Iris pigment epithelial cell (primary cell): ENCODE data around the gene FLT3.
"Not testable (repeated sequence)": the region's sequence is repeated elsewhere in the genome, so short reads cannot be mapped to it uniquely, and the experiment has no call there.

Experiments
- DNase-seq: peaks from one replicate; pipeline ENCODE4 v3.0.0-alpha.2; 2011; ENCODE audit warnings: low read depth

FLT3 gene

DNA sequence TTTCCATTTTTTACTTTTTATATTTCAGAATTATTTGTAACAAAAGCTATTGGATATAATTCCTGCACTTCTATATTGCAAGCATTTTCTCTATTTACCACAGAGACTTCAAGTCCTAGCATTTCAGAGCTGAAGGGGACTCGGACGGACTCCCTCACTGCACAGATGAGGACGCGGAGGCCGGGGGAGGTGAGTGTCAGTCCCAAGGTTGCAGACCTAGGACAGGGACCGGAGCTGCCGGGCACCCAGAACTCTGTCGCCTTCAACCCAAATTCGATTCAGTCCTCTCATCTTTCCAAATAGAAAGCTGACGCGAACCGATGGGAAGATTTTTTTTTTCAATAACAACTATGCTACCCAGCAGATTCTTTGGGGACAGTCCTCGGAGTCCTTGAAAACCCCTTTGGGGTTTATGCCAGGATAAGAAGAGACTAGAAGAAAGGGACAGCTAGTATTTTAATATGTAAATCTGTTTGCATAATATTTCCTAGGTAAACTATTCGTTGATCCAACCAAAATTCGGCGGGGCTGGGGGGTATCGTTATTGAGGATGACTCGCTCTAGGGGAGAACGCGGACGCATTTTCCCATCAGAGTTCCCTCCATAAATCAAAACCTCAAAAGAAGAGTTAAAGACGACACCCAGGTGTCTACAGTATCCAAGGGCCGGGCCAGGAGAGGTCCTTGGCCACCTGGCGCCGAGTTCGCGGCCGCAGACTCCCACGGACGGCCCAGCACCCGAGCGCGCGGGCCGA, 803 bp downstream of the FLT3 start:
- DNase-seq, result no peak

DNA sequence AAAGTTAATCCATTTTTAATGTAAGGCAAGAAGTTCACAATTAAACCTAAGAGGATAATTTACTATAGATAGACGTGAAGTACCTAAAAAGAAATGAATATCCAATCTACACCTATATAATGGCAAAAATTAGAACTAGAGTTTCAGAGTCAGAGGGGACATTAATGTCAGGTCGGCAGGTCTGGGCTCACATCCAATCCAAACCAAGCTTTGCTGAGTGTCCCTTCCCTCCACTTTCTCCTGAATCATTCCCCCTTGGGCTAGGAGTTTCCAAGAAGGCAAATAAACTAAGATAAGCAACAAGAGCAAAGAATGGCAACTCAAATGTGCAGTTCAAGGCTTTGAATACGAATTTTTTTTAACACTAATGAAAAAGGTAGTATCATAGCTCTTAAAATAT, 2.9 kb downstream of the FLT3 start:
- no peak for DNase-seq

DNA sequence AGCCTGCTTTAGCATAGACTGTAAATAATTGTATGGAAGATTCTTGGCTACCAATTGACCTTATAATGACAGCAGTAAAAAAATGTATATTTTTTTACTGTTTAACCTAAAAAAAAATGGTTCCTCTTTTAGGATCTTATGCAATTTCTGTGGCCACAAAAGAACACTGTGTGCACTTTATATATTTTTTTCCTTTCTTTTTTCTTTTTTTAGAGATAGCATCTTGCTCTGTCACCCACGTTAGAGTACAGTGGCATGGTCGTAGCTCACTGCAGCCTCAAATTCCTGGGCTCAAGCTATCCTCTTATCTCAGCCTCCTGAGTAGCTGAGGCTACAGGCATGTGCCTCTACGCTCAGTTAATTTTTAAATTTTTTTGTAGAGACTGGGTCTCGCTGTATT, 6.1 kb downstream of the FLT3 start:
- DNase-seq, result no peak

DNA sequence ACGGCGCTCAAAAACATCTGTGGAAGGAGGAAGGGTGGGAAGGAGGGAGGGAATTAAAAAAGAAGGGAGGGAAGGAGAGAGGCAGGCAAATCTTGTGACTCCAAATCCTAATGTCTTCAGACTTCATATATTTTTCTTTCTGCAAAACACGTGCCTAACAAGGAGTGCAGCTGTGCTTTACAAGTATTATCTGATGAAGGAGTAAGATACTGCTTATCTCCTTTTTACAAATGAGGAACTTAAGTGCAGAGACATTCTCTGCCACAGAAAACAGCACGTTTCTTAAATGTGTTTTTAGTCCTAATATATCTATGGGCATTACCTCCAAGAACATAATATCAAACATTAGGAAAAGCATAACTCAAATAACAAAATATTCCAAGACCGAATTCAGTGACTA, 6.5 kb downstream of the FLT3 start:
- no peak for DNase-seq

DNA sequence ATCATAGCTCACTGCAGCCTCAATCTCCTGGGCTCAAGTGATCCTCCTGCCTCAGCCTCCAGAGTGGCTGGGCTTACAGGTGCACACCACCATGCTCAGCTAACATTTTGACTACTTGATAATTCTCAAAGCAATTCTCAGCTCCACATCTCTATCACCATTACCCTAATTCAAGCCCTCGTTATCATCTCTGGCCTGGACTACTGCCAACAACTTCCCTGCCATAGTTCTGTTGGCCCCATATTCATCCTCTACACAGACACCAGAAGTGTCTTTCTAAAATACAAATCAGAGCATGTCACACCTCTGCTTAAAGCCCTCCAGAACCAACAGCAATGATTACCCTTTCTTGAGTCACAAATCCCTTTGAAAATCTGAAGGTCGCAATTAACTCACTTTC, 7.9 kb downstream of the FLT3 start:
- no peak for DNase-seq

DNA sequence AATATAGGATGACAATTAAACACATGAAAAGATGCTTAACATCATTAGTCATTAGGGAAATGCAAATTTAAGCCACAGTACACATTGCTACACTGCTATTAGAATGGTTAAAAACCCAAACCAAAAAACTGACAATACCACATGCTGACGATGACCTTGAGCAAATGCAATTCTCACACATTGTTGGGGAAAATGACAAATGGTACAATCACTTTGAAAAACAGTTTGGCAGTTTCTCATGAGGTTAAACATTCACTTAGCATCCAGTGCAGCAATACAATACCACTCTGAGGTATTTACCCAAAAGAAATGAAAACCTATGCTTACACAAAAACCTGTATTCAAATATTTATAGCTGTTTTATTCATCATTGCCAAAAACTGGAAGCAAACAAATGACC, 11.3 kb downstream of the FLT3 start:
- DNase-seq, result no peak

DNA sequence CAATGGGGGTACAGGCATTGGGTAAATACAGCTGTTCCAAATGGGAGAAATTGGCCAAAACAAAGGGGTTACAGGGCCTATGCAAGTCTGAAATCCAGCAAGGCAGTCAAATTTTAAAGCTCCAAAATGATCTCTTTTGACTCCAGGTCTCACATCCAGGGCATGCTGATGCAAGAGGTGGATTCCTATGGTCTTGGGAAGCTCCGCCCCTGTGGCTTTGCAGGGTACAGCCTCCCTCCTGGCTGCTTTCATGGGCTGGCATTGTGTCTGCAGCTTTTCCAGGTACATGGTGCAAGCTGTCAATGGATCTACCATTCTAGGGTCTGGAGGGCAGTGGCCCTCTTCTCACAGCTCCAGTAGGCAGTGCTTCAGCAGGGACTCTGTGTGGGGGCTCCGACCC, 22.6 kb downstream of the FLT3 start:
- not testable (repeated sequence) for DNase-seq

DNA sequence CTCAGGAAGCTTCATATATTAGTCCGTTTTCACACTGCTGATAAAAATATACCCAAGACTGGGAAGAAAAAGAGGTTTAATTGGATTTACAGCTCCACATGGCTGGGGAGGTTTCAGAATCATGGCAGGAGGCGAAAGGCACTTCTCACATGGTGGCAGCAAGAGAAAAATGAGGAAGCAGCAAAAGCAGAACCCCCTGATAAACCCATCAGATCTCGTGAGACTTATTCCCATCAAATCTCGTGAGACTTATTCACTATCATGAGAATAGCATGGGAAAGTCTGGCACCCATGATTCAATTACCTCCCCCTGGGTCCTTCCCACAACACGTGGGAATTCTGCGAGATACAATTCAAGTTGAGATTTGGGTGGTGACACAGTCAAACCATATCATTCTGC, 23.1 kb downstream of the FLT3 start:
- DNase-seq, result no peak

DNA sequence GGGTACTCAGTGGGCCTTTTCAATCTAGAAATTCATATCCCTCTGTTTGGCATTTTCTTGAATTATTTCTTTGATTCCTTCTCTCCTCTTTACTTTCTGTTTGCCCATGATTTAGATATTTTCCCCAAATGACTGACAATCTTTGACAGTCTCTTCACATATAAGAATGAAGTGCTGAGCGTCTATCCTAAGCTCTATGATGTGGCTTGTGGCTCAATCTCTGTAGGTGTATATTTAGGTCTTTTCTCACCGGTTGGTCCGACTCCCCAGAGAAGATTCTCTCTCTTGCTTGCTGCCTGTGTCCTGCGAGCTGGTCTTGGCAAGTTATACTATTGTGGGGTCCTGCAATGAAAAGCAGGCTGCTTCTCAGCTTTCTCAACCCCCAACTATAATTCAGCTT, 29.0 kb downstream of the FLT3 start:
- no peak for DNase-seq

DNA sequence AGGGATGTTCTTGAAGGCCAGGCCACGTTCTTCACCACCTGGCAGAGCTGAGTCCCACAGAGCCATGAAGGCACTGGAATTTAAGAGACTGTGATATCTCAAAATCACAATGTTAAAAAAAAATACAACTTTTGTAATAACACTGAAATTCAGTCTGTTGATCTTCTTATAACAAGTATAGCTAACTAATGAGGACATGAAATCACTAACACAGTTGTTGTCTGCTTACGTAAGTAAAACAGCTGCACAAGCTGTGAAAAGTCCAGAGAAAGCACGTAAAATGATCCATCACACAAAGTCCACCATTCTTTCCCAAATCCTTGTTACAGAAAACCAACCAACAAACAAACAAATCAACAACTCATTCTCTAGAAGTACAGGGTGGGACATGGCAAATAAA, 32.9 kb downstream of the FLT3 start:
- no peak for DNase-seq

DNA sequence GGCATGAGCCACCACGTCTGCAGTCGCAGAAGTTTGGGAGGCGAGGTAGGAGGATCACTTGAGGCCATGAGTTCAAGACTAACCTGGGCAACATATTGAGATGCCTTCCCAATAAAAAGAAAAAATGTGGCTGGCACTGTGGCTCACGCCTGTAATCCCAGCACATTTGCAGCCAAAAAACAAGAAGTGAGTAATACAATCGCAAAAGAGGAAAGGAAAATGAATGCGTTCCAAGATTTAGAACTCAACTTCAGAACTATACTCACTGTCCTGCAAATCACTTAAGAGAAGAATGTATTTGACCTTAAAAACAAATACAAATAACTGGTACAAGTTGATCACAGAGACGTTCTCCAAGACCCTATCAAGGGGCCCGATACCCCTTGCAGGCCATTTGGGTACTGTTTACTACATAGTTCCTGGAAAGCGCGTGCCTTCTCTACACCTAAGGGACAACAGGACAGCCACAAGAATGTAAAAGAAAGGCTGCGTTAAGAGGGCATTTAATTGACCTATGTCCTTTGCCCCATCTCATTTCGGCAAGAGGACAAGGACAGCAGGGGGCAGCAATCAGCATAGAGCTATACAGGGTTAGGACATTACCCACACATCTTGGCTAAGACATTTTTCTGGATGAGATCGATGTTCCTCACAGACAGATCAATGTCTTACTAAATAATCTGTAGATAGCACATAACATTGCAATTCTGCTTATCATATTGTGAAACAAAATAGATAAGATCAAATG, 41.3 kb downstream of the FLT3 start:
- peak; percentile 30 for DNase-seq

DNA sequence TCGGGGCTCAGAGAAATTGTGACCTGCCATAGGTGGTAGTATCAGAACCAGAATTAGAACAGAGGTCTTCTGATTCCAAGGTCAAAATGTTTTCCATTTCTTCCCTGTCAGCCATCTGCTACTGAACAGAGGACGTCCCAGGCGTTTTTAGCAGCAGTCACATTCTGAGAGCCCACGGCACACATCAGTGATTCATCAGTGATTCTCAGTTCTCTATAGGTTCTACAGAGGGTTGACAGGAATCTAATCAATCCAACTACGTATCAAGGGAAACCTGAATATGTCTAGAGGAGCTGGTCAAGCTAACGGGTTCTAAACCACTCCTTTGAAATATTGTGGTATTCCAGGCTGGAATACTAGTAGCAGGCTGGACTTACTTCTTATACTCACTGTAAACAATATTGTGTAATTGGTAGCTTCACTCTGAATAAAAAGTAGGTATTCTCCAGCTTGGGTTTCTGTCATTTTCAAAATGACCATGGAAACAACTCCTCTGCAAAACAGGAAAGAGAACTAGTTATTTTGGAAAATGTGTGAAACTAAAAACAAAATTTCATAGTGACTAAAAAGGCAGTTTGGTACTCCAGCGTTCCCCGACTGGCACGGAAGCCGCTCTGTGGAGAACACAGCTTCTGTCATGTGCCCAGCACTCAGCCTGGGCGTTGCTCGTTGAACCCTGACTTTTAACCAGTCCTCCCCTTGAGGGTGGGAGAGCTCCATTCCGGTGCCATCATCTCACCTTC, 43.2 kb downstream of the FLT3 start:
- no peak for DNase-seq

DNA sequence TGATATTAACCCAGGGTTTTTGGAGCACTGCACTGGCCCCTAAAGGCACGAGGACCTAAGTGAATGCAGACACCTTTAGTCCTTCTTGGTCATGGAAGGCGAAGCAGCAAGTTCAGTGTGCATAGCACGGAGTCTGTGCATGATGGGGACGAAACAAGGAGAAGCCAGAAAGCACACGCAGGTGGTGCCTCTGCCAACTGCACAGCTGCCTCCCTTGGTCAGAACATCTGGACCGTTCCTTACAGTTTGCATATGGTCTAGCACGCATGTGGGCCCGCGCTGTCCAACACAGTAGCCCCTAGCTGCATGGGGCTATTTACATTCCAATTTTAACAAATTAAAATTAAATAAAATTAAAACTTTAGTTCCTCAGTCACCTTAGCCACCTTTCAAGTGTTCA, 44.0 kb downstream of the FLT3 start:
- DNase-seq, result no peak

DNA sequence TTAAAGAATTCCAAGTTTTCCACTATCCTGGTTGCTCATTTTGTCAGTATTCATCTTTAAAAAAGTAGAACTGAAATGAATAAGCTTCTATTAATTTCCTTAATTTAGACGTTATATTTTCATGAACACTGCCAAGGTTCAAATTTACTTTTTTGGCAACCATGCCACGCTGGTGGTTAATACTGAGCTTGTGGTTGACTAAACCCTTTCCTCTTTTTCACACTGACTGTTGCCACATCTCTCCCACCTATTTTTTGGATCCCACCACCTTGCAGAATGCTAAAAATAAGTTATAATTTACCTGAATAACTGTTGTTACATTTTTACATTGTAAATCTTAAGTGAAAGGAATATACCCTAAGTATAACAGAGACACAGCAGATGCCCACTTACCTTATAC, 45.0 kb downstream of the FLT3 start:
- DNase-seq, result no peak

DNA sequence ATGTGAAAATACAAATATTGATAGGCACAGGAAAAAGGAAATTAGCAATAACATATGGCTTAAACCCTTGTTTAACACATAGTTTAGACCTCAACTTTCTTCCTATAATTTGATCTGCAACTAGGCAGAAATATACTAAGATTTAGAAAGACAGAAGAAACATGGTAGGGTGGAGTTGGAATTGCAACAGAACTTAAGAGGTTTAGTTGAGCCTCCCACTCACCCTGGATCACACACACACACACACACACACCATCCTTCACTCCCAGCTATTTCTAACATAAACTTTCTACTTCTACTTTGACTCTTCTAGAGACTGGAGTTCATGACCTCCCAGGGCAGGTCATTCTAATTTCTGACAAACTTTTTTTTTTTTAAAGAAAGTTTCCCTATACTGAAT, 47.4 kb downstream of the FLT3 start:
- peak; percentile 40 for DNase-seq

DNA sequence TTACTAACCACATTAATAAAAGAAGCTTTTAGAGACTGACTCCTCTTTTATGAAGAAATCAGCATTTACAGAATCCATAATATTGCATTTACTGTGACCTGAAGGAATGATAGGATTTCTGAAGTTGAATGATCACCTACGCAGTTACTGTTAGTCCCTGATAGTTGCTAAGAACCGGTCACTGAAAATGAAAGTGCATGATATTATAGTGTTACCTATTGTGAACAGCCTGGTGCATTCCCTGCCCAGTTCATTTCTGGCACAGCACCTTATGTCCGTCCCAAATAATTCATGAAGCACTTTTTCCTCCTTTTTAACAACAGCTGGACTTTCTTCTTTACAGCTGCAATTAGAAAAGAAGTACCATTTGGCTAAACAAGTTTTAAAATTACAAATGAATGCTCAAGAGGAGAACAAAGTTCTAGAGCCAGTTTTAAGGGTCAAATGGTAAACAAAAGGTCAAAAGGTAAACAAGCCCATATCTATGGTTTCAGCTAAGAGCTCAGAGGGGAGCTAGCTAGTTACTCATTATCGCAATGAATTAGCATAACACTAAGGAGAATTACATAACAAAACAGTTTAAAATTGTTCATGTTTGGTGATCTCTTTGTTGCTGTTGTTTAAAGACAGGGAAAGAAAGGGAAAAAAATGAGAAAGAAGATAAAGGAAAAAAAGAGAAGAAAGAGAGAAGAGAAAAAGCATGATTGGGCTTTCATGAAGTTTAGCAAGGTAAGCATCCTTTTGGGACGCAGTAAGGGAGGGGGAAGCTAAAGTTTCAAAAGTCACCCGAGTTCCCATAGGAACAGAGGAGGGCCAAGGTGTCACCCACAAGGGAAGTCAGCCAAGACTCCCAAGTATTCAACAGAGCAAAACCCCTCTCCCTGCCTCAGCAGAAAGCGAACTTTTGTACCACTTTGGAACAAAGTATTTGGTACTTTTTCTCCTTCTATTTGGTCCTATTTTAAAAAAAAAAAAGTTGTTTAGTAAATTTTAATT, 50.2 kb downstream of the FLT3 start:
- no peak for DNase-seq

DNA sequence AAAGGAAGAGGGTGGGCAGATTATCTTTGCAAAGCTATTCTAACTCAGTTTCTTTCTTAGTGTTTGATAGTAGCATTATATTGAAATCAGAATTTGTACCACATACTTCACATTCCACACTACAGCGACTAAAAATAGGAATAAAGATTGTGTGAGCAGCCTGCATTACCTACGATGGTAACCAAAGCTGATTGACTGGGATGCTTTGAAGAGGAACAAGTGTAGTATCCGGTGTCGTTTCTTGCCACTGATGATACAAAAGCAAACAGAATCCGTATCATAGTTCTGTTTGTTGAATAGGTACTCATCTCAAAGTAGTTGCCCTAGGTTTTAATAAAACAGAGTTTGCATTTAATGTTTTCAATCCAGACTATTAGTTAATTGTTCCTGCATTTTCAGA, 51.2 kb downstream of the FLT3 start:
- no peak for DNase-seq

DNA sequence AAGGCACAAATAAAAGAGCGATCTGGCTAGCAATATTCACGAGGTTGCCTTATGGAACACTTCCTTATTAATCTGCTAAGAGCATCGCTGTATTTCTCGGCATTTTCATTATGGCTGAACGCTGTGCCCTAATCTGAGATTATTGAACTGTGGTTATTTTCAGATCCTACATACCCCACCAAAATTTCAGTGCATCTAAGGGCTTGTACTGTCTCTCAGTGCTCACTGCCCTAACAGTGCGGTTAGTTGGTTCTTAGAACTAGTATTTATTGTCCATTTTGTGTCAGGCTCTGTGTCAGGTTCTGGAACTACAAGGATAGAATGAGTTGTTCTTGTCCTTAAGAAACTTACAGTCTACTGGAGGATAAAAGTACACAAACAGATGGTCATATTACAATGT, 51.6 kb downstream of the FLT3 start:
- DNase-seq, result no peak

DNA sequence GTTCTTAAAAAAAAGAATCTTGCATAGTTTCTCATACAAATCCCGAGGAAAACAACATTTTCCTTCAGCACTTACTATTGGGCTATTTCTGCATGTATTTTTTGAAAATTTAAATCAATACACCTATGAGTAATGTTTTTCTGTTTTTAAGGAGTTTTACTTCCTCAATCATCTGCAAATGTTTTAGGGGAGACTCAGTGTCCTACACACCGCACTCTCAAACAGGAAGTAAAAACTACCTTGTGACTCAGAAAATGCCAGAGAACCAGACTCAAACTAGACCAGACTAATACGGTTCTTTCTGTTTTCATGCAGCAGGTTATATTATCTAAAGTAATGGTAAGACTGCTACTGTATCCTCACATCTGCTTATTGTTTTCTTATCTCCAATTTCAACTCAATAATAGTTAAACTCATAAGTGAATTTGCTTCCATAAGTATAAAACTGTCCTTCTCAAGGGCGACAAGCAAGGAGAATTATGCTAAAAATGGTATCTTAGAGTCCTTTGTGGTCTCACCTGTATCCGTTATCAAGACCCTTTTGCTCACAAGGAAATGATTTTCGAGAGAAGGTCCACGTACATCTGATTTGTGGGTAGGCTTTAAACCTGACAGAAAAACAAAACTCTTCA, 52.5 kb downstream of the FLT3 start:
- peak; percentile 68 for DNase-seq

DNA sequence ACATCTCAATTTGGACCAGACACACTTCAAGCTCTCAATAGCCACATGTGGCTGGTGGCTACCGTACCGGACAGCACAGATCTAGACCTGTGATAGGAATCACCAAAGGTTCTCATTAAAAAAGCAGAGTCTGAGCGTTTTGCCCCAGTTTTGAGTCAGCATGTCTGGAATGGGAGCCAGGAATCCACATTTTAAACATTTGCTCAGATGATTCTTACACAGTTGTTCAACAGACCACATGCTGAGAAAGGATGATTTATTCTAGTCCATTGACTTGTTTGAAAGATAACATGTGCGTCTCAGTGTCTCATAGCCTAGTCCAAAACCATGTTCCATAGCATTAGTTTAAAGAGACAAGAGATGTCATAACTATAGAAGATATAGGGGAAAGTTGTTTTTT, 53.4 kb downstream of the FLT3 start:
- peak; percentile 88 for DNase-seq

DNA sequence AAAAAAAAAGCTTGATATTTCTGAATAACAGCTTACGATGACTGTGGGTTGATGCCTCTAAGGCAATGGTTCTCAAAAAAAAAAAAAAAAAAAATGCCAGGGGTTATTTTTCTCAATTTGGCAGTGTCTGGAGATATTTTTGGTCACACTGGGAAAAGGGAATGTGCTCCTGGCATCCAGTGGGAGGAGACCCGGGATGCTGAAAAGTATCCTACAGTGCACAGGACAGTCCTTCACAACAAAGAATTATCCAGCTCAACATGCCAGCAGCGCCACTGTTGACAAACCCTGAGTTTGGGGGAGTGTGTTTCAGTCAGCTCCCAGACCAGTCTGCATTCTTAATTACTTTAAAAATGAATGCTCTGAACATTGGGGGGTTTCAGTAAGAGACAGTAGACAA, 54.5 kb downstream of the FLT3 start:
- DNase-seq, result no peak
